NCI-H1417 (cell line): Measurements from ENCODE around the gene KRT79.

ENCODE experiments used
- DNase-seq, 3 experiments: peaks; one replicate each; lab custom pipeline; 2025; lab: John Stamatoyannopoulos, UW

The KRT79 gene

GRCh38 chr12:52771505-52771904, 62.6 kb downstream of the KRT79 start:
- no peak for DNase-seq
